ENCODE measurements around the gene SMPD3. TPM values are rescaled to one million over a fixed set of nuclear protein-coding genes. Genes with fewer than 3 reads are reported as not detected.

Gene SMPD3
- total and polyA plus RNA-seq, 2 experiments from 2014 or later: 5.7 to 6.3 TPM

GRCh38 chr16:68416057-68417046 lies 32.0 kb downstream of the SMPD3 start:
- WGBS (ENCODE audit: low lambda C conversion rate, missing lambda C conversion rate): 70% methylated on average over 15 of the region's 15 CpGs
- Histone ChIP-seq H3K27me3 (no peaks in the 10 kb centered on the region), H3K4me3 (no peak overlapping the region), H3K9me3 (ENCODE audit: low read depth) (no peaks in the 10 kb centered on the region), H3K4me1 (ENCODE audit: insufficient read depth) (peaks cover 9% of the 10 kb centered on the region), H3K79me2 (no peaks in the 10 kb centered on the region), H4K20me1 (ENCODE audit: insufficient read depth, poor library complexity, severe bottlenecking) (no peaks in the 10 kb centered on the region), H3K36me3 (replicated peaks; ENCODE audit: insufficient read depth, low read depth) (no peaks in the 10 kb centered on the region), H2AFZ (no peak overlapping the region), H3K4me2 (no peak overlapping the region), H3K27ac (peak overlapping the region; percentile 66), H3K9me2 (replicated peaks; ENCODE audit: insufficient read depth) (no peaks in the 10 kb centered on the region)
- TF ChIP-seq CTCF (IDR thresholded peaks at IDR 0.05; ENCODE audit: poor library complexity): no peak
- no peak for TF ChIP-seq EZH2 (IDR thresholded peaks at IDR 0.05; ENCODE audit: borderline replicate concordance)
- DNase-seq (ENCODE audit: low spot score): peak; percentile 46

GRCh38 chr16:68414581-68414980 lies 33.7 kb downstream of the SMPD3 start:
- H2AFZ ChIP-seq: no peak overlapping the region
- no peaks in the 10 kb centered on the region for H3K9me3 ChIP-seq (ENCODE audit: low read depth)
- H3K4me3 ChIP-seq: no peak overlapping the region
- no peaks in the 10 kb centered on the region for H3K79me2 ChIP-seq
- H3K9me2 ChIP-seq (replicated peaks; ENCODE audit: insufficient read depth): no peaks in the 10 kb centered on the region
- TF ChIP-seq EZH2phosphoT487 (IDR thresholded peaks at IDR 0.05; ENCODE audit: low read depth, severe bottlenecking, unreplicated experiment) (no peak), CTCF (IDR thresholded peaks at IDR 0.05; ENCODE audit: poor library complexity) (no peak), EZH2 (IDR thresholded peaks at IDR 0.05; ENCODE audit: borderline replicate concordance) (no peak)
- WGBS (ENCODE audit: low lambda C conversion rate, missing lambda C conversion rate): 77% methylated on average over 2 of the region's 2 CpGs
- H3K36me3 ChIP-seq (replicated peaks; ENCODE audit: insufficient read depth, low read depth): no peaks in the 10 kb centered on the region
- H3K27ac ChIP-seq: no peak overlapping the region
- H3K4me2 ChIP-seq: no peak overlapping the region
- H3K4me1 ChIP-seq (ENCODE audit: insufficient read depth): peaks cover 9% of the 10 kb centered on the region
- no peaks in the 10 kb centered on the region for H3K27me3 ChIP-seq
- no peaks in the 10 kb centered on the region for H4K20me1 ChIP-seq (ENCODE audit: insufficient read depth, poor library complexity, severe bottlenecking)
- no peak for DNase-seq (ENCODE audit: low spot score)

GRCh38 chr16:68412061-68412460 lies 36.2 kb downstream of the SMPD3 start:
- no peak for DNase-seq (ENCODE audit: low spot score)
- Histone ChIP-seq H2AFZ (no peak overlapping the region), H3K79me2 (no peaks in the 10 kb centered on the region), H4K20me1 (ENCODE audit: insufficient read depth, poor library complexity, severe bottlenecking) (no peaks in the 10 kb centered on the region), H3K36me3 (replicated peaks; ENCODE audit: insufficient read depth, low read depth) (no peaks in the 10 kb centered on the region), H3K27me3 (no peaks in the 10 kb centered on the region), H3K9me2 (replicated peaks; ENCODE audit: insufficient read depth) (no peaks in the 10 kb centered on the region), H3K4me3 (no peak overlapping the region), H3K9me3 (ENCODE audit: low read depth) (no peaks in the 10 kb centered on the region), H3K4me2 (no peak overlapping the region), H3K27ac (no peak overlapping the region), H3K4me1 (ENCODE audit: insufficient read depth) (peaks cover 9% of the 10 kb centered on the region)
- TF ChIP-seq EZH2 (IDR thresholded peaks at IDR 0.05; ENCODE audit: borderline replicate concordance): no peak
- TF ChIP-seq EZH2phosphoT487 (IDR thresholded peaks at IDR 0.05; ENCODE audit: low read depth, severe bottlenecking, unreplicated experiment): no peak
- no peak for TF ChIP-seq CTCF (IDR thresholded peaks at IDR 0.05; ENCODE audit: poor library complexity)
- WGBS (ENCODE audit: low lambda C conversion rate, missing lambda C conversion rate): 93% methylated on average over 6 of the region's 6 CpGs
